ENCODE results near the gene TUBA4B.

Gene TUBA4B

DNA sequence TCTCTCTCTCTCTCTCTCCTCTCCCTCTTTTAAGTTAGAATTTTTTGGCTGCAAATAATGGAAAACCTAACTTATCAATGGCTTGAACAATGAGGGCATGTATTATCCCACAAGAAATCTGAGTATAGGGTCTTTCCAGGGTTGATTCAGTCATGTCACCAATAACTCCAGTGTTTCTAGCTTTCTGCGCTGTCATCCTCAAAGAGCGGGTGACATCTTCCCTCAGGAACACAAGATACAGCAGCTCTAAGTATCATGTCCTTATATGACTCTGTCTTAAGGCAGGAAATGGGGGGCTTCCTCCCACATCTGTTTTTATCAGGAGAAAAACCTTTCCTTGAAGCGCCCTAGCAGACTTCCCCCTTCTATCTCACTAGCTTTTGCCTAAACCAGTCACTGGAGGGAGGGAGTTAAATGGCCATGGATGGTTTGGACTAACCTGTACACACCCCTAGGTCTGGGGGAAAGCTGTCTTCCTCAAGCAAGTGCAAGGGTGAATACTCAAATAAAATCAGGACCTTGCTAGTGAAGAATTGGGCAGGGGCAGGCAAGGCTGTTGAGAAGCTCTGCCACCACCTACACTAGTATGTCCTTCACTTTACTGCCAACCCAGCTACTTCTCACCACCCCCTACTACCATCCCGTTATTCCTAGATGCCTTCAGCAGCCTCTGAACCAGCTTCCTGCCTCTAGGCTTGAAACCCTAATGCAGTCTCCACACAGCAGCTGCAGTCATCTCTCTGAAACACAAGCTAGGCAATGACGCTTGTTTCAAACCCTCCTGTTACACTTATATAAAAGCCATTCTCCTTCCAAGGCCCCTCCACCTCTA, 8.2 kb downstream of the TUBA4B start:
- no peak for DNase-seq
- H3K4me3 ChIP-seq (ENCODE audit: low read depth, low read length): no peak overlapping the region
- H3K9me3 ChIP-seq: no peaks in the 10 kb centered on the region
- TF ChIP-seq, protein P1, sequence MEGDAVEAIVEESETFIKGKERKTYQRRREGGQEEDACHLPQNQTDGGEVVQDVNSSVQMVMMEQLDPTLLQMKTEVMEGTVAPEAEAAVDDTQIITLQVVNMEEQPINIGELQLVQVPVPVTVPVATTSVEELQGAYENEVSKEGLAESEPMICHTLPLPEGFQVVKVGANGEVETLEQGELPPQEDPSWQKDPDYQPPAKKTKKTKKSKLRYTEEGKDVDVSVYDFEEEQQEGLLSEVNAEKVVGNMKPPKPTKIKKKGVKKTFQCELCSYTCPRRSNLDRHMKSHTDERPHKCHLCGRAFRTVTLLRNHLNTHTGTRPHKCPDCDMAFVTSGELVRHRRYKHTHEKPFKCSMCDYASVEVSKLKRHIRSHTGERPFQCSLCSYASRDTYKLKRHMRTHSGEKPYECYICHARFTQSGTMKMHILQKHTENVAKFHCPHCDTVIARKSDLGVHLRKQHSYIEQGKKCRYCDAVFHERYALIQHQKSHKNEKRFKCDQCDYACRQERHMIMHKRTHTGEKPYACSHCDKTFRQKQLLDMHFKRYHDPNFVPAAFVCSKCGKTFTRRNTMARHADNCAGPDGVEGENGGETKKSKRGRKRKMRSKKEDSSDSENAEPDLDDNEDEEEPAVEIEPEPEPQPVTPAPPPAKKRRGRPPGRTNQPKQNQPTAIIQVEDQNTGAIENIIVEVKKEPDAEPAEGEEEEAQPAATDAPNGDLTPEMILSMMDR (IDR thresholded peaks at IDR 0.05; ENCODE audit: low read depth, low read length): no peak
- H3K36me3 ChIP-seq: no peaks in the 10 kb centered on the region
- peaks cover 5% of the 10 kb centered on the region; the same call in 1 of the 2 replicates for H3K4me1 ChIP-seq
- peaks cover 3% of the 10 kb centered on the region for H3K27me3 ChIP-seq

DNA sequence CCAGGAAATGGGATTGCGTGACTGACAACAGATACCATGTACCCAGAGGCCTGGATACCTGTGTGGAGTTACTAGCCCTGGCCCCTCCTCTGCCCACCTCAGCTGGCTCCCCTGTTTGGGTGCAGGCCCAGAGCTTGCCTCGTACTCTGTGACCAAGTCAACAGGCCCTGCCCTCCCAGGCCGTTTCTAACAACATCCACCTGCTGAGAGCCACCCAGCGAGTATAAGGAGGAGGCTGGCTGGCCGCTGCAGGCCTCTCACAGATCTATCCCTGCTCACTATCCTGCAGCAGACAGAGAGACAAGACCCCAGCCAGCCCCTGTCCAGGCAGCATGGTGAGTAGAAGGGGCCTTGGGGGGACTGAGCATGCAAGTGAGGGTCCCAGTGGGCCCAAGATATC, 13.2 kb downstream of the TUBA4B start:
- Histone ChIP-seq H3K27me3 (no peaks in the 10 kb centered on the region; the same call in 1 of the 2 replicates), H3K4me1 (peaks cover 13% of the 10 kb centered on the region), H3K9me3 (no peaks in the 10 kb centered on the region), H3K36me3 (no peaks in the 10 kb centered on the region), H3K4me3 (ENCODE audit: low read depth, low read length) (no peak overlapping the region)
- no peak for DNase-seq
- TF ChIP-seq, protein P1 (IDR thresholded peaks at IDR 0.05; ENCODE audit: low read depth, low read length): no peak

DNA sequence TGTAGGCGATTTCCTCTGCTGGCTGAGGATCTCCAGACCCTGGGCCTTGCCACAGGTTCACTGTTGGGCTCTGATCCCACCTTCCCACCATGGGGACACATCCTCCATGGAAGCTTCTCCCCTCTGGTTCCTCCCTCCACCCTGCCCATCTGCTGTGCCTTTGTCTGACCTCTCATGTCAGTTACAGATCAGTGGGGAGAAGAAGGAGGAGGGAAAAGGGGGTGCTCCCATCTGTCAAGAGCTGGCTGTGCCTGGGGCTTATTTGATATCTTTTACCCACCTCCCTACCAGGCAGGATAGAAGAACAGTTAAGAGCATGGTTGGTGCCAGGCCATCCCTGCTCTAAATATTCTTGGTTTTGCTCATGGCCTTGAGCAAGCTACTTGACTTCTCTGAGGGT, 13.8 kb downstream of the TUBA4B start:
- Histone ChIP-seq H3K4me3 (ENCODE audit: low read depth, low read length) (no peak overlapping the region), H3K4me1 (peaks cover 13% of the 10 kb centered on the region), H3K36me3 (no peaks in the 10 kb centered on the region), H3K27me3 (no peaks in the 10 kb centered on the region; the same call in 1 of the 2 replicates), H3K9me3 (no peaks in the 10 kb centered on the region)
- TF ChIP-seq, protein P1 (IDR thresholded peaks at IDR 0.05; ENCODE audit: low read depth, low read length): no peak
- no peak for DNase-seq

DNA sequence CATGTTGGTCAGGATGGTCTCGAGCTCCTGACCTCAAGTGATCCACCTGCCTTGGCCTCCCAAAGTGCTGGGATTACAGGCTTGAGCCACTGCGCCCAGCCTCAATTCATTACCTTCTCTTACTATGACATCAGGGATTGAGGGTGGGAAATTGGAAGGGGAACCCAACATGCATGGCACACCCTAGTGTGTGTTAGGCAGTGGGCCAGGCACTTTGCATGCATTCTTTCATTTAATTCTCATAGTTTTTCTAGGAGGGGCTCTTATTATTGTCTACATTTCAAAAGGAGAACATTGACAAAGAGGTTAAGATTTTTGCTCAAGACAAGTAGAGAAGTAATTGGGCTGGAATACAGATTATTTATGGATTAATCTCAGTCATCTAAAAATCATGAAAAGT, 15.3 kb downstream of the TUBA4B start:
- H3K27me3 ChIP-seq: no peaks in the 10 kb centered on the region; the same call in 1 of the 2 replicates
- TF ChIP-seq, protein P1 (IDR thresholded peaks at IDR 0.05; ENCODE audit: low read depth, low read length): no peak
- no peak overlapping the region for H3K4me3 ChIP-seq (ENCODE audit: low read depth, low read length)
- no peaks in the 10 kb centered on the region for H3K36me3 ChIP-seq
- peaks cover 13% of the 10 kb centered on the region for H3K4me1 ChIP-seq
- H3K9me3 ChIP-seq: no peaks in the 10 kb centered on the region
- DNase-seq: no peak

DNA sequence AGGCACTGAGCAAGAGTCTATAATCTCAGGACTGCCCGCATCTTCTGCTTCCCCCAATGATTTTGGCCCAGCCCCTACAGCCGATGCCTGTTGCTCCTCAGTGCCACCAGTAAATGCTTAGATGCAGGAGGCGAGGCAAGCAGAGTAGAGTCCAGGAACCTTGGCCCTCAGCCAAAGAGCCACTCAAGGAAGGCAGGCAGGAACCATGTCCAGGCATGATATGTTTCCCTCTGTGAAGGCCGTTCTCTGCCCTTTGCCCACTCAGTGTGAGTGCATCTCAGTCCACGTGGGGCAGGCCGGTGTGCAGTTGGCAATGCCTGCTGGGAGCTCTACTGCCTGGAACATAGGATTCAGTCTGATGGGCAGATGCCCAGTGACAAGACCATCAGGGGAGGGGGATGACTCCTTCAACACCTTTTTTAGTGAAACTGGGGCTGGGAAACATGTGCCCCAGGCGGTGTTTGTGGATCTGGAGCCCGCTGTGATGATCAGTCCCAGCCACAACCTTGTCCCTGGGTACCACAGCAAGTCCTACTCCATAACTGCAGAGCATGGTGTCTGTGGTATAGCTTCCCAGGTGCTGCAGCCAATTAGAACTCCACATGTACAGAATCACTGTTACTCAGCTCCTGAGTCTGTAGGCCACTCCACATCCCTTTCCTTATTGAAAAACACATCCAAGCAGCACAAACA, 16.5 kb downstream of the TUBA4B start:
- H3K4me1 ChIP-seq: peaks cover 12% of the 10 kb centered on the region
- no peaks in the 10 kb centered on the region for H3K36me3 ChIP-seq
- no peak overlapping the region for H3K4me3 ChIP-seq (ENCODE audit: low read depth, low read length)
- DNase-seq: peak; percentile 85
- no peaks in the 10 kb centered on the region for H3K9me3 ChIP-seq
- H3K27me3 ChIP-seq: no peaks in the 10 kb centered on the region
- TF ChIP-seq, protein P1 (IDR thresholded peaks at IDR 0.05; ENCODE audit: low read depth, low read length): no peak

DNA sequence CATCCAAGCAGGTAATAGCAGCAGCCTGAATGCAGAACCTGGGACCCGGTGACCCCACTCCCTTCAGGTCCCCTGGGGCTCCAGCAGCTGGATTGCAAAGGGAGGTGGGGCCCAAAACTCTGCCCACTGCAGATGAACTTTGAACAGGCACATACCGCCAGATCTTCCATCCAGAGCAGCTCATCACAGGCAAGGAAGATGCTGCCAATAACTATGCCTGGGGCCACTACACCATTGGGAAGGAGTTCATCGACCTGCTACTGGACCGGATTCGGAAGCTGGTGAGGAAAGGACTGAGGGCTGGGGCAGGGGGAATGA, 17.0 kb downstream of the TUBA4B start:
- TF ChIP-seq, protein P1 (IDR thresholded peaks at IDR 0.05; ENCODE audit: low read depth, low read length): no peak
- H3K9me3 ChIP-seq: no peaks in the 10 kb centered on the region
- no peaks in the 10 kb centered on the region for H3K36me3 ChIP-seq
- peaks cover 8% of the 10 kb centered on the region for H3K4me1 ChIP-seq
- H3K4me3 ChIP-seq (ENCODE audit: low read depth, low read length): no peak overlapping the region
- H3K27me3 ChIP-seq: no peaks in the 10 kb centered on the region
- DNase-seq: no peak
